ENCODE results near the gene CTU1. TPM values are rescaled to one million over a fixed set of nuclear protein-coding genes. Genes with fewer than 3 reads are reported as not detected.

CTU1 gene
- total and polyA plus RNA-seq, 2 donors (not counting 1 experiment from before 2014, with no cell fraction given): 8.1 to 8.4 TPM

DNA sequence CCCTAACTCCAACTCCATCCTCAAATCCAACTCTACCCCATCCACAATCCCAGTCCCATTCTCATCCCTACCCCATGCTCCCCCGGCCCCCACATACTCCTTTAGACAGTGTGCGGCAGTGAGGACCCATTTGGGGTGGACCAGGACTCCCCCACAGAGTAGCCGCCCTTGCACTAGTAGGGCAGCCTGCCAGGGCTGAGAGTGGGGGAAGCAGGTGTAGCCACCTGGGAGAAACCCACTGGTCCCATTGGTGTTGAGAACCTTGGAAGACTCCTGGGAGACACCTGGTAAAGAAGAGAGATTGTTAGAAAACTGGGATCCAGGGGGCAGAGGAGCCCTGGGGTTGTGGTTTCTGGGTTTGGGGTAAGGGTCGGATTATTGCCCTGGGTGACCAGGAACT, 47.9 kb downstream of the CTU1 start:
- intact Hi-C loops (cut with micrococcal nuclease): loop anchor here (10.0 kb wide), 1 partner anchor 94 kb away; no protein-coding TSS in a partner anchor
- peaks cover 0 to 8% (median 0%) of the 10 kb centered on the region in 3 donors for H3K9me3 ChIP-seq (ENCODE audit: control extremely low read depth in 1 of 3, control insufficient read depth in 2 of 3, insufficient read depth in 1 of 3, low read length in 2 of 3)
- ChIA-PET POLR2A (no interaction called here), CTCF (no interaction called here)
- H3K27me3 ChIP-seq (replicated peaks in 1 of 4; ENCODE audit: control extremely low read depth in 1 of 4, control insufficient read depth in 3 of 4, insufficient read depth in 4 of 4, low read length in 3 of 4): peaks cover 0 to 35% (median 9%) of the 10 kb centered on the region in 4 experiments
- H2AFZ ChIP-seq (ENCODE audit: insufficient read depth, low read depth, low read length, poor library complexity, severe bottlenecking): no peak overlapping the region
- H3K9ac ChIP-seq (ENCODE audit: low read length): no peak overlapping the region
- H3K4me1 Mint-ChIP-seq: peaks cover 3% of the 10 kb centered on the region
- no peak overlapping the region for H3K27ac Mint-ChIP-seq
- DNase-seq: no peak
- ATAC-seq (ENCODE audit: low read depth): no peak
- no peaks in the 10 kb centered on the region for H3K79me2 ChIP-seq (ENCODE audit: control insufficient read depth, insufficient read depth, low read length)
- no peak overlapping the region for H3K27ac ChIP-seq (ENCODE audit: low read length in 2 of 2)
- H3K27me3 Mint-ChIP-seq: peaks cover 49% of the 10 kb centered on the region
- TF ChIP-seq EZH2 (IDR thresholded peaks at IDR 0.05; ENCODE audit: borderline replicate concordance, insufficient read depth, low read depth, low read length, poor library complexity, severe bottlenecking): no peak
- H3K4me3 Mint-ChIP-seq: no peak overlapping the region
- peaks cover 3% of the 10 kb centered on the region for H3K9me3 Mint-ChIP-seq (ENCODE audit: insufficient read depth)
- H3K4me3 ChIP-seq (ENCODE audit: control extremely low read depth in 1 of 5, extremely low read depth in 1 of 5, insufficient read depth in 1 of 5, low read depth in 2 of 5, low read length in 4 of 5): no peak overlapping the region
- H4K20me1 ChIP-seq (ENCODE audit: control insufficient read depth, insufficient read depth, low read length, poor library complexity, severe bottlenecking): no peaks in the 10 kb centered on the region
- H3K4me1 ChIP-seq (ENCODE audit: control insufficient read depth in 2 of 2, insufficient read depth in 2 of 2, low read length in 2 of 2): peaks cover 2 to 4% of the 10 kb centered on the region in 2 donors
- 50% methylated on average over 2 of the region's 4 CpGs for WGBS (ENCODE audit: insufficient coverage)
- no peaks in the 10 kb centered on the region for H3K36me3 ChIP-seq (replicated peaks in 1 of 2; ENCODE audit: control extremely low read depth in 1 of 2, control insufficient read depth in 1 of 2, extremely low read depth in 1 of 2, insufficient read depth in 2 of 2, low read length in 1 of 2)
- no peak overlapping the region for H3K4me2 ChIP-seq (replicated peaks; ENCODE audit: low read depth, low read length, poor library complexity, severe bottlenecking)

DNA sequence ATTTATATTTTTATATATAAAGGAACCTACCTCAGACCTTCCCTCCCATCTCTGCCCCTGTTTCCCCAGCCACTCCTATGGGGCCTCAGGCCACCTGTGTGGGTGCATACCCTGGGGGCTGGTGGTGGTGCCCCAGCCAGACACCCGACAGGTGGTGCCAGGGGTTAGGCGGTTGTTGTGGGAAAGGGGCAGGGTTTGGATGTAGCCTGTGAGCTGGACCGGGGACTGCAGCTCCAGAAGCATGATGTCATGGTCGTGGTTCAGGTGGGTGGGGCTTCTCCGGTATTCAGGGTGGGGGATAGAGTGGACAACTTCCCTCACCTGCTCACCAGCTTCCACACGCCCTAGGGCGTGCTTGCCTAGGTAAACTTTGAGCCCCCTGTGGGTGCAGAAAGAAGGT, 48.5 kb downstream of the CTU1 start:
- H3K27ac Mint-ChIP-seq: no peak overlapping the region
- no peak for ATAC-seq (ENCODE audit: low read depth)
- POLR2A ChIA-PET: no interaction called here
- H4K20me1 ChIP-seq (ENCODE audit: control insufficient read depth, insufficient read depth, low read length, poor library complexity, severe bottlenecking): no peaks in the 10 kb centered on the region
- no peaks in the 10 kb centered on the region for H3K36me3 ChIP-seq (replicated peaks in 1 of 2; ENCODE audit: control extremely low read depth in 1 of 2, control insufficient read depth in 1 of 2, extremely low read depth in 1 of 2, insufficient read depth in 2 of 2, low read length in 1 of 2)
- no peak overlapping the region for H3K9ac ChIP-seq (ENCODE audit: low read length)
- intact Hi-C loops (cut with micrococcal nuclease): loop anchor here (10.0 kb wide), 1 partner anchor 95 kb away; no protein-coding TSS in a partner anchor
- H3K4me1 ChIP-seq (ENCODE audit: control insufficient read depth in 2 of 2, insufficient read depth in 2 of 2, low read length in 2 of 2): no peaks in the 10 kb centered on the region
- no peak overlapping the region for H3K4me3 Mint-ChIP-seq
- H3K4me1 Mint-ChIP-seq: peaks cover 2% of the 10 kb centered on the region
- H3K9me3 Mint-ChIP-seq (ENCODE audit: insufficient read depth): peaks cover 3% of the 10 kb centered on the region
- H2AFZ ChIP-seq (ENCODE audit: insufficient read depth, low read depth, low read length, poor library complexity, severe bottlenecking): no peak overlapping the region
- H3K27me3 Mint-ChIP-seq: peaks cover 48% of the 10 kb centered on the region
- H3K4me2 ChIP-seq (replicated peaks; ENCODE audit: low read depth, low read length, poor library complexity, severe bottlenecking): no peak overlapping the region
- CTCF ChIA-PET: no interaction called here
- 84% methylated on average over 3 of the region's 7 CpGs for WGBS (ENCODE audit: insufficient coverage)
- peaks cover 0 to 31% (median 9%) of the 10 kb centered on the region in 4 experiments for H3K27me3 ChIP-seq (replicated peaks in 1 of 4; ENCODE audit: control extremely low read depth in 1 of 4, control insufficient read depth in 3 of 4, insufficient read depth in 4 of 4, low read length in 3 of 4)
- TF ChIP-seq EZH2 (IDR thresholded peaks at IDR 0.05; ENCODE audit: borderline replicate concordance, insufficient read depth, low read depth, low read length, poor library complexity, severe bottlenecking): no peak
- TF ChIP-seq, protein P1, sequence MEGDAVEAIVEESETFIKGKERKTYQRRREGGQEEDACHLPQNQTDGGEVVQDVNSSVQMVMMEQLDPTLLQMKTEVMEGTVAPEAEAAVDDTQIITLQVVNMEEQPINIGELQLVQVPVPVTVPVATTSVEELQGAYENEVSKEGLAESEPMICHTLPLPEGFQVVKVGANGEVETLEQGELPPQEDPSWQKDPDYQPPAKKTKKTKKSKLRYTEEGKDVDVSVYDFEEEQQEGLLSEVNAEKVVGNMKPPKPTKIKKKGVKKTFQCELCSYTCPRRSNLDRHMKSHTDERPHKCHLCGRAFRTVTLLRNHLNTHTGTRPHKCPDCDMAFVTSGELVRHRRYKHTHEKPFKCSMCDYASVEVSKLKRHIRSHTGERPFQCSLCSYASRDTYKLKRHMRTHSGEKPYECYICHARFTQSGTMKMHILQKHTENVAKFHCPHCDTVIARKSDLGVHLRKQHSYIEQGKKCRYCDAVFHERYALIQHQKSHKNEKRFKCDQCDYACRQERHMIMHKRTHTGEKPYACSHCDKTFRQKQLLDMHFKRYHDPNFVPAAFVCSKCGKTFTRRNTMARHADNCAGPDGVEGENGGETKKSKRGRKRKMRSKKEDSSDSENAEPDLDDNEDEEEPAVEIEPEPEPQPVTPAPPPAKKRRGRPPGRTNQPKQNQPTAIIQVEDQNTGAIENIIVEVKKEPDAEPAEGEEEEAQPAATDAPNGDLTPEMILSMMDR (IDR thresholded peaks at IDR 0.05): no peak
- no peak overlapping the region for H3K27ac ChIP-seq (ENCODE audit: low read length in 2 of 2)
- H3K4me3 ChIP-seq (ENCODE audit: control extremely low read depth in 1 of 5, extremely low read depth in 1 of 5, insufficient read depth in 1 of 5, low read depth in 2 of 5, low read length in 4 of 5): no peak overlapping the region
- H3K9me3 ChIP-seq (ENCODE audit: control extremely low read depth in 1 of 3, control insufficient read depth in 2 of 3, insufficient read depth in 1 of 3, low read length in 2 of 3): peaks cover 0 to 6% (median 0%) of the 10 kb centered on the region in 3 donors
- H3K79me2 ChIP-seq (ENCODE audit: control insufficient read depth, insufficient read depth, low read length): no peaks in the 10 kb centered on the region
- DNase-seq: no peak

All from B cell (primary cell).